ENCODE measurements around the gene STX2.
A peak's percentile ranks its signal among the peaks of the same experiment; 100 is the strongest.

The STX2 gene

DNA sequence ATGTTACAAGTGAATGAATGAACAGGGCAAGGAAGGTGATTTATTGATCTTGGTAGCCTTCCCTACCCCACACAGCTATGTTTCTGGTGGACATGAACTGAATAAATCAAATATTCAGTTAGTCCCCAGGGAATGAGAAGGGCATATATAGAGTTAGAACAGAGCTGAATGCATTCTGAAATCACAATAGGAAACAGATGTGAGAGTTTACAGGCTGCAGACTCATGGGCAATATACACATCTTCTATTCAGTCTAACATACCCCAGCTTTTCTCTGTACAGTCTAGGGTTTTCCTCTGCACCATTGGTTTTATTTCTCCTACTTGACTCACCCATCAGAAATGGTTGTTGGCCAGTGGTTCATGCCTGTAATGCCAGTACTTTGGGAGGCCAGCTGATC is 7.3 kb upstream of the STX2 start:
- Histone ChIP-seq H3K27me3 (replicated peaks in 2 of 5; ENCODE audit: control insufficient read depth in 4 of 5, insufficient read depth in 5 of 5, low read length in 4 of 5) (peaks cover 0 to 2% (median 0%) of the 10 kb centered on the region in 5 experiments), H3K27ac (ENCODE audit: insufficient read depth in 1 of 2, low read depth in 1 of 2, low read length in 2 of 2, poor library complexity in 1 of 2, severe bottlenecking in 2 of 2) (no peak overlapping the region), H3K9me3 (ENCODE audit: control extremely low read depth in 1 of 5, control insufficient read depth in 4 of 5, insufficient read depth in 2 of 5, low read depth in 1 of 5, low read length in 4 of 5) (no peaks in the 10 kb centered on the region), H3K36me3 (ENCODE audit: control insufficient read depth in 4 of 4, insufficient read depth in 4 of 4, low read length in 3 of 4) (no peaks in the 10 kb centered on the region), H3K4me3 (ENCODE audit: control insufficient read depth in 1 of 7, extremely low read depth in 1 of 7, insufficient read depth in 4 of 7, low read depth in 2 of 7, low read length in 6 of 7) (no peak overlapping the region), H3K4me1 (ENCODE audit: control extremely low read depth in 1 of 4, control insufficient read depth in 4 of 4, insufficient read depth in 4 of 4, low read length in 3 of 4) (no peaks in the 10 kb centered on the region)
- ChIA-PET CTCF (interaction anchor here (1.1 kb wide), 1 partner anchor 11 kb away, joined by 3 read pairs; no protein-coding TSS in a partner anchor), POLR2A (no interaction called here)
- no peak for DNase-seq

DNA sequence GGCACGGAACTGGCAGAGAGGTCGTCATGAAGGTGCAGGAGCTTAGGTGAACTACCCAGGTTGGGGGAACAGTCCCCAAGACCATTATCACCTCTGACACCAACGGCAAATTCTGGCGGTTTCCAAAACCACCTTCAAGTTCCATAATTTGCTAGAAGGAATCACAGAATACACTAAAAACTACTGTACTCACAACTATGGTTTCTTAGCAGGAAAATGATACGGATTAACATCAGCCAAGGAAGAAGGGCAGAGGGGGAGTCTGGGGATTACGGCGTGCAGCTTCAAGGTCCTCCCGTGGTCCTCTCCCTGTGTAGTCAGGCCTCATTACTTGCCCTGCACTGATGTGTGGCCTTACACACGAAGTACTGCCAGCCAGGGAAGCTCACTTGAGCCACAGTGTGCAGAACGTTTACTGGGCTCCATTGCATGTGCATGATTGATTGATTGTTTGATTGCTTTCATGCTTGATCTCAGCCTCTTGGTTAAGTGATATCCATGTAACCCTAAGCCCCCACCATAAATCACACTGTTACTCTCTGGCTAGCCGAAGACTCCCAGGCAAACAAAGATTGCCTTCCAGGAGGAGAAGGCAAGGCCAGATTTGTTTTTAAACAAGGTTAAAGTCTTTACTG is 837 bp upstream of the STX2 start:
- WGBS (ENCODE audit: insufficient coverage): 91% methylated on average over 4 of the region's 11 CpGs
- ChIA-PET CTCF (no interaction called here), POLR2A (no interaction called here)
- Histone ChIP-seq H3K9me3 (ENCODE audit: control extremely low read depth in 1 of 5, control insufficient read depth in 4 of 5, insufficient read depth in 2 of 5, low read depth in 1 of 5, low read length in 4 of 5) (no peaks in the 10 kb centered on the region), H3K4me3 (ENCODE audit: control insufficient read depth in 1 of 7, extremely low read depth in 1 of 7, insufficient read depth in 4 of 7, low read depth in 2 of 7, low read length in 6 of 7) (peak overlapping the region in 4 of 7 experiments; percentile 40 to 75 (median 58)), H3K36me3 (ENCODE audit: control insufficient read depth in 4 of 4, insufficient read depth in 4 of 4, low read length in 3 of 4) (no peaks in the 10 kb centered on the region), H3K4me1 (ENCODE audit: control extremely low read depth in 1 of 4, control insufficient read depth in 4 of 4, insufficient read depth in 4 of 4, low read length in 3 of 4) (peaks cover 4 to 24% (median 13%) of the 10 kb centered on the region in 4 experiments), H3K27ac (ENCODE audit: insufficient read depth in 1 of 2, low read depth in 1 of 2, low read length in 2 of 2, poor library complexity in 1 of 2, severe bottlenecking in 2 of 2) (no peak overlapping the region), H3K27me3 (replicated peaks in 2 of 5; ENCODE audit: control insufficient read depth in 4 of 5, insufficient read depth in 5 of 5, low read length in 4 of 5) (no peaks in the 10 kb centered on the region)
- DNase-seq: no peak

DNA sequence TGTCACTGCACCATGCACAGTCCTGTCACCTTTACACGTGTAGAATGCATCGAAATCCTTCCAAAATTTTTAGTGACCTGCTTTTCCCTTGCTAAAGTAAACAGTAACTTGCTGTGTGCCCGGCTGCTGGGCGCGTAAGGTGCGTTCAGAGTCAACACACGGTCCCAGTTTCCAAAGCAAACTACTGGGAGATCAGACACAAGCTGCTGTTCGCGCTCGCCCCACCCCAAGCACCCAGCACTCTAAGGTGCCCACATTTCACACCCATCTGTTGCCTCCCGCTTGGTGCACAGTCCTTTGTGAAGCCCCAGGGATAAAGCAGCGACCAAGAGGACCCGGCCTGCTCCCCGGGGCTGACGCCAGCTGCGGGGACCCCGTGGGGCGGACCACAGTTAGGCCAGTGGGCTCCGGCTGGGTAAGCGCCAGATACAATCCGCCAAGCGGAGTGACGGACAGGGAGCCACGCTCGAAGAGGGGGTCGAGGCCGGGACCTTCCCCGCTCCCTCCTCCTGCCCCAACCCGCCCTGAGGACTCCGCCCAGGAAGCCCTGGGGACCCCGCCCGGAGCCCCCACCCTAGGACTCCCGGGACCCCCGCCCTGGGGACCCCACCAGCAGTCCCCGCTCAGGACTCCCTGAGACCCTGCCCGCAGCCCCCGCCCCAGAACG is 633 bp downstream of the STX2 start:
- no peak overlapping the region for H3K27ac ChIP-seq (ENCODE audit: insufficient read depth in 1 of 2, low read depth in 1 of 2, low read length in 2 of 2, poor library complexity in 1 of 2, severe bottlenecking in 2 of 2)
- CTCF ChIA-PET: no interaction called here
- peak in 2 of 3 donors; percentile 18 to 33 for DNase-seq
- H3K4me3 ChIP-seq (ENCODE audit: control insufficient read depth in 1 of 7, extremely low read depth in 1 of 7, insufficient read depth in 4 of 7, low read depth in 2 of 7, low read length in 6 of 7): peak overlapping the region; percentile 32 to 81 (median 66)
- 14% methylated on average over 24 of the region's 38 CpGs for whole genome bisulfite sequencing (ENCODE audit: insufficient coverage)
- no peaks in the 10 kb centered on the region for H3K36me3 ChIP-seq (ENCODE audit: control insufficient read depth in 4 of 4, insufficient read depth in 4 of 4, low read length in 3 of 4)
- peaks cover 8 to 29% (median 14%) of the 10 kb centered on the region in 4 experiments for H3K4me1 ChIP-seq (ENCODE audit: control extremely low read depth in 1 of 4, control insufficient read depth in 4 of 4, insufficient read depth in 4 of 4, low read length in 3 of 4)
- H3K9me3 ChIP-seq (ENCODE audit: control extremely low read depth in 1 of 5, control insufficient read depth in 4 of 5, insufficient read depth in 2 of 5, low read depth in 1 of 5, low read length in 4 of 5): no peaks in the 10 kb centered on the region
- POLR2A ChIA-PET: no interaction called here
- H3K27me3 ChIP-seq (replicated peaks in 2 of 5; ENCODE audit: control insufficient read depth in 4 of 5, insufficient read depth in 5 of 5, low read length in 4 of 5): no peaks in the 10 kb centered on the region

DNA sequence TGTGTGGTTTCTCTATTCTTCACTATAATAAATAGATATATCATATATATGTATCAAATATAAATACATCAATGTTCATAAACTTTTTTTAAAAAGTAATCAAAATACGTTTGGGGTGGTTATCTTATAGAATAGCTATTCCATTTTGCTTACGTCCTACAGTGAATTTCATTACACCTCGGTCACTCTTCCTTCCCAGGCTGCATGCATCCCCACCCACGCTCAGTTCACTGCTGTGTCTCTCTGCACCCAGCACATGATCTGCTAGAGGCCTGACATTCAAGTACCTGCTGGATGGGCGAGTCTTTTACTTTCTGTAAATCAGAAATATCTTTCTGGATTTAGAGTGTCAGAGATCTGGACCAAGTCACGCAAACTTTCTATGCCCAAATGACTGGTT is 3.6 kb downstream of the STX2 start:
- Histone ChIP-seq H3K27me3 (replicated peaks in 2 of 5; ENCODE audit: control insufficient read depth in 4 of 5, insufficient read depth in 5 of 5, low read length in 4 of 5) (no peaks in the 10 kb centered on the region), H3K36me3 (ENCODE audit: control insufficient read depth in 4 of 4, insufficient read depth in 4 of 4, low read length in 3 of 4) (no peaks in the 10 kb centered on the region), H3K4me3 (ENCODE audit: control insufficient read depth in 1 of 7, extremely low read depth in 1 of 7, insufficient read depth in 4 of 7, low read depth in 2 of 7, low read length in 6 of 7) (no peak overlapping the region), H3K27ac (ENCODE audit: insufficient read depth in 1 of 2, low read depth in 1 of 2, low read length in 2 of 2, poor library complexity in 1 of 2, severe bottlenecking in 2 of 2) (no peak overlapping the region), H3K9me3 (ENCODE audit: control extremely low read depth in 1 of 5, control insufficient read depth in 4 of 5, insufficient read depth in 2 of 5, low read depth in 1 of 5, low read length in 4 of 5) (no peaks in the 10 kb centered on the region), H3K4me1 (ENCODE audit: control extremely low read depth in 1 of 4, control insufficient read depth in 4 of 4, insufficient read depth in 4 of 4, low read length in 3 of 4) (peaks cover 8 to 37% (median 16%) of the 10 kb centered on the region in 4 experiments)
- no peak for DNase-seq
- POLR2A ChIA-PET: no interaction called here
- WGBS (ENCODE audit: insufficient coverage): 96% methylated on average over 4 of the region's 6 CpGs
- CTCF ChIA-PET: no interaction called here

DNA sequence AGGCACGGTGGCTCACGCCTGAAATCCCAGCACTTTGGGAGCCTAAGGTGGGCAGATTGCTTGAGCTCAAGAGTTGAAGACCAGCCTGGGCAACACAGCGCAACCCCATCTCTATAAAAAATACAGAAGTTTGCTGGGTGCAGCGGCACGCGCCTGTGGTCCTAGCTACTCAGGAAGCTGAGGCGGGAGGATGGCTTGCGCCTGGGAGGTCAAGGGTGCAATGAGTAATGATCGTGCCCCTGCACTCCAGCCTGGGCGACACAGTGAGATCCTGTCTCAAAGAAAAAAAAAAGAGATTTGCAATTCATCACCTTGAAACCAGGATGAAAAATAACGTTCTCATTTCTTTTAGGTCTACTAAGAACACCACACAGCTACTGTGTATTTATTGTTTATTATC is 4.0 kb downstream of the STX2 start:
- Histone ChIP-seq H3K4me3 (ENCODE audit: control insufficient read depth in 1 of 7, extremely low read depth in 1 of 7, insufficient read depth in 4 of 7, low read depth in 2 of 7, low read length in 6 of 7) (no peak overlapping the region), H3K36me3 (ENCODE audit: control insufficient read depth in 4 of 4, insufficient read depth in 4 of 4, low read length in 3 of 4) (peaks cover 0 to 4% (median 0%) of the 10 kb centered on the region in 4 experiments), H3K4me1 (ENCODE audit: control extremely low read depth in 1 of 4, control insufficient read depth in 4 of 4, insufficient read depth in 4 of 4, low read length in 3 of 4) (peaks cover 8 to 37% (median 15%) of the 10 kb centered on the region in 4 experiments), H3K27me3 (replicated peaks in 2 of 5; ENCODE audit: control insufficient read depth in 4 of 5, insufficient read depth in 5 of 5, low read length in 4 of 5) (no peaks in the 10 kb centered on the region), H3K27ac (ENCODE audit: insufficient read depth in 1 of 2, low read depth in 1 of 2, low read length in 2 of 2, poor library complexity in 1 of 2, severe bottlenecking in 2 of 2) (no peak overlapping the region), H3K9me3 (ENCODE audit: control extremely low read depth in 1 of 5, control insufficient read depth in 4 of 5, insufficient read depth in 2 of 5, low read depth in 1 of 5, low read length in 4 of 5) (no peaks in the 10 kb centered on the region)
- WGBS (ENCODE audit: insufficient coverage): 96% methylated on average over 9 of the region's 11 CpGs
- ChIA-PET CTCF (no interaction called here), POLR2A (no interaction called here)
- peak in 1 of 3 donors; percentile 33 for DNase-seq

DNA sequence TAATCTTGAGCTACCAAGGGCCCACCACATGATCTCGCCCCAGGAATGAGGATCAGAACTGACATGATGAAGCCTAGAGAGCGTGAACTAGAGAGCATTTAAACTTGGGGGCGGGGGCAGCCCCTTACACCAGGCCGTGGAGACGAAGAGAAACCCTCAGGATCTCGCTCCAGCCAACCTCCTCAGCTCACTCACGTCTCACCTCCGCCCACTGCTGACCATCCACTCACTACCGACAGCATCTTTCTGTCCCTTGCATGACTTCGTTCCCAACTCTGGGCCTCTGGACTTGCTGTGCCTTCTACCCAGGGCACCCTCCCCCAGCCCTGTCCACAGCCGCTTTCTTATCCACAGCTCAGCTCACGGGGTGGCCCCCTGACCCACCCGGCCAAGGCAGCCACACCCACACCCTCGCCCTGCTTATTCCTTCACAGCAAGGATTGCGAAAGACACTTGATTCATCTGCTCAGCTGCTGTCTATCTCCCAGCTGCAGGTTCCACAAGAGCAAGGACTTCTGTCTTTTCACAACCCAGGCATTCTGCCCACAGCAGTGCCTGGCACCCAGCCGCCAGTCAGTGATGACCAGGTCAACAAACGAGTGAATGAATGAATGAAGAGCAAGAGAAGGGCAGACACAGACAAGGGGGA is 6.4 kb downstream of the STX2 start:
- POLR2A ChIA-PET: no interaction called here
- peaks cover 0 to 4% (median 0%) of the 10 kb centered on the region in 4 experiments for H3K36me3 ChIP-seq (ENCODE audit: control insufficient read depth in 4 of 4, insufficient read depth in 4 of 4, low read length in 3 of 4)
- H3K9me3 ChIP-seq (ENCODE audit: control extremely low read depth in 1 of 5, control insufficient read depth in 4 of 5, insufficient read depth in 2 of 5, low read depth in 1 of 5, low read length in 4 of 5): no peaks in the 10 kb centered on the region
- peaks cover 0 to 22% (median 9%) of the 10 kb centered on the region in 4 experiments for H3K4me1 ChIP-seq (ENCODE audit: control extremely low read depth in 1 of 4, control insufficient read depth in 4 of 4, insufficient read depth in 4 of 4, low read length in 3 of 4)
- no peaks in the 10 kb centered on the region for H3K27me3 ChIP-seq (replicated peaks in 2 of 5; ENCODE audit: control insufficient read depth in 4 of 5, insufficient read depth in 5 of 5, low read length in 4 of 5)
- CTCF ChIA-PET: no interaction called here
- peak overlapping the region in 1 of 2 experiments; percentile 9 for H3K27ac ChIP-seq (ENCODE audit: insufficient read depth in 1 of 2, low read depth in 1 of 2, low read length in 2 of 2, poor library complexity in 1 of 2, severe bottlenecking in 2 of 2)
- 91% methylated on average over 15 of the region's 17 CpGs for WGBS (ENCODE audit: insufficient coverage)
- DNase-seq: peak in 2 of 3 donors; percentile 22 to 37
- H3K4me3 ChIP-seq (ENCODE audit: control insufficient read depth in 1 of 7, extremely low read depth in 1 of 7, insufficient read depth in 4 of 7, low read depth in 2 of 7, low read length in 6 of 7): no peak overlapping the region

DNA sequence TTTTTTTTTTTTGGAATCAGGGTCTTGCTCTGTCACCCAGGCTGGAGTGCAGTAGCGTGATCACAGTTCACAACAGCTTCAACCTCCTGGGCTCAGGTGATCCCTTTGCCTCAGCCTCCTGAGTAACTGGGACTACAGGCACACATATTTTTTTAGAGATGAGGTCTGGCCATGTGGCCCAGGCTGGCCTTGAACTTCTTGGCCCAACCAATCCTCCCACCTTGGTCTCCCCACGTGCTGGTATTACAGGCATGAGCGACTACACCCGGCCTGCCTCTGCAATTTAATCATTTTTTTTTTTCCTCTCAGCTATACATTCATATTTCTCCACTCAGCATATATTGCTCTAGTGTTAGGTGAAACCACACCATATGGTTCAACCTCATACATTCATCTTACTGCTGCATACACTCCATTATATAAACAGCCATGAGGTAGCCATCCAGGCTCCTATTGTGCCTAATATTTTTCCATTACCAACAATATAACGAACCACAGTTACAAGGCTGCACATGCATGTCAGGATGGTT is 7.1 kb downstream of the STX2 start:
- no peak for DNase-seq
- ChIA-PET POLR2A (no interaction called here), CTCF (interaction anchor here (2.1 kb wide), 1 partner anchor 11 kb away, joined by 5 read pairs; no protein-coding TSS in a partner anchor)
- no peaks in the 10 kb centered on the region for H3K9me3 ChIP-seq (ENCODE audit: control extremely low read depth in 1 of 5, control insufficient read depth in 4 of 5, insufficient read depth in 2 of 5, low read depth in 1 of 5, low read length in 4 of 5)
- H3K27me3 ChIP-seq (replicated peaks in 2 of 5; ENCODE audit: control insufficient read depth in 4 of 5, insufficient read depth in 5 of 5, low read length in 4 of 5): no peaks in the 10 kb centered on the region
- H3K4me1 ChIP-seq (ENCODE audit: control extremely low read depth in 1 of 4, control insufficient read depth in 4 of 4, insufficient read depth in 4 of 4, low read length in 3 of 4): peaks cover 0 to 22% (median 9%) of the 10 kb centered on the region in 4 experiments
- no peak overlapping the region for H3K4me3 ChIP-seq (ENCODE audit: control insufficient read depth in 1 of 7, extremely low read depth in 1 of 7, insufficient read depth in 4 of 7, low read depth in 2 of 7, low read length in 6 of 7)
- no peak overlapping the region for H3K27ac ChIP-seq (ENCODE audit: insufficient read depth in 1 of 2, low read depth in 1 of 2, low read length in 2 of 2, poor library complexity in 1 of 2, severe bottlenecking in 2 of 2)
- WGBS (ENCODE audit: insufficient coverage): 98% methylated on average over 5 of the region's 5 CpGs
- H3K36me3 ChIP-seq (ENCODE audit: control insufficient read depth in 4 of 4, insufficient read depth in 4 of 4, low read length in 3 of 4): peaks cover 0 to 4% (median 0%) of the 10 kb centered on the region in 4 experiments

All from common myeloid progenitor, CD34-positive (primary cell).